Measurements from ENCODE around the gene FCF1. TPM values are rescaled to one million over a fixed set of nuclear protein-coding genes. Genes with fewer than 3 reads are reported as not detected.

Gene FCF1, protein sequence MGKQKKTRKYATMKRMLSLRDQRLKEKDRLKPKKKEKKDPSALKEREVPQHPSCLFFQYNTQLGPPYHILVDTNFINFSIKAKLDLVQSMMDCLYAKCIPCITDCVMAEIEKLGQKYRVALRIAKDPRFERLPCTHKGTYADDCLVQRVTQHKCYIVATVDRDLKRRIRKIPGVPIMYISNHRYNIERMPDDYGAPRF
- 53.7 and 58.0 TPM in 2 replicates for total RNA-seq

- intact Hi-C loops (cut with micrococcal nuclease), result loop anchor here (1.0 to 5.0 kb wide), 11 partner anchors 51 to 948 kb away; partner anchors contain the start of genes ACYP1, BBOF1, DLST and EIF2B2
Observed at GRCh38 chr14:74712499-74713394, at the start of gene FCF1, which contains the start of gene AREL1. Gene FCF1, plus strand, starts transcription at chr14:74713144. Its CDS starts 54 bp downstream, at chr14:74713198. Gene AREL1, minus strand, starts transcription at chr14:74713080. Its CDS starts 27,465 bp downstream, at chr14:74685615.

- intact Hi-C loops (cut with micrococcal nuclease), result no loop called here
Observed at GRCh38 chr14:74663884-74664283, 49.1 kb upstream of the FCF1 start.

GRCh38 chr14:74664717-74665116 is 48.2 kb upstream of the FCF1 start:
- intact Hi-C loops (cut with micrococcal nuclease), result loop anchor here (5.0 kb wide), 1 partner anchor 52 kb away; the partner anchor contains the start of gene LTBP2

DNA sequence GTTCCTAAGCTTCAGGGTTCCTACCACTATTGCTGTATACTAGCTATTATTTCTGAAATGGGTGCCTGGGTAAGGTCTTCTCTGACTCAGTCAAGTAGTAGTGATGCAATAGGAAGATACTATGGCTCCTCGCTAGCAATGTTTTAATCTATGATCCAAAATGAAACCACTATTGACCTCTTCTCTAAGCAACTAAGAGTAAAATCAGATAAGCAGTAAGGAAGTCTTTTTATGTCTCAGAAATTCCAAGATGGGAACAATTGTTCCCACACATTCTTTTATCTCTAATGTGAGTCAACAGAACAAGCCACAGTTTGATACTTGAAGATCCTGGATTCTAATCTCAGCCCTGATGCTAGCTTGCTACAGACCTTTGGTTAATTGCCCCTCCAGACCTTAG is 45.2 kb upstream of the FCF1 start:
- intact Hi-C loops (cut with micrococcal nuclease), result loop anchor here (5.0 kb wide), 1 partner anchor 55 kb away; the partner anchor contains the start of gene LTBP2

- intact Hi-C loops (cut with micrococcal nuclease), result loop anchor here (5.0 kb wide), 1 partner anchor 57 kb away; the partner anchor contains the start of gene LTBP2
Observed at GRCh38 chr14:74669256-74669655, 43.7 kb upstream of the FCF1 start.

- intact Hi-C loops (cut with micrococcal nuclease), result loop anchor here (5.0 kb wide), 1 partner anchor 58 kb away; the partner anchor contains the start of gene LTBP2
Observed at GRCh38 chr14:74669846-74670245, 43.1 kb upstream of the FCF1 start.

GRCh38 chr14:74670726-74671411 is 42.1 kb upstream of the FCF1 start:
- intact Hi-C loops (cut with micrococcal nuclease), result no loop called here

GRCh38 chr14:74671789-74672188 is 41.2 kb upstream of the FCF1 start:
- intact Hi-C loops (cut with micrococcal nuclease), result no loop called here

DNA sequence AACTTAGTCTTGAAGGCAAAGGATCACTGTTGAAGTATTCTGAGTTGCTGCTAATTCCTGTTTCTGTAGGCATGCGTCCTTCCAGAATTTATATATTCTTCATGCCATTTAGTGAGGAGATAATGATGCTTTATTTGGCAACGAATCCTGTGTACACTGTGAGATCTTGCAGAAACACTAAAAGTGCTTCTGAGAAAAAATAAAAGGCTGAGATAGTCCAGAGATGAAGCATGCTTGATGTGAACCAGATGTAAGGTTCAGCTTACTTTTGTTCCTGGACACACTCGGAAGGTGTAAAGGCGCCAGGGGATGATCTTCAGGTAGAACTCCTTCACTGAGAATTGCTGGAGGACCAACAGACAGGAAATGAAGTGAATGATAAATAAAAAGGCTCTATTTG is 39.2 kb upstream of the FCF1 start:
- intact Hi-C loops (cut with micrococcal nuclease), result no loop called here

DNA sequence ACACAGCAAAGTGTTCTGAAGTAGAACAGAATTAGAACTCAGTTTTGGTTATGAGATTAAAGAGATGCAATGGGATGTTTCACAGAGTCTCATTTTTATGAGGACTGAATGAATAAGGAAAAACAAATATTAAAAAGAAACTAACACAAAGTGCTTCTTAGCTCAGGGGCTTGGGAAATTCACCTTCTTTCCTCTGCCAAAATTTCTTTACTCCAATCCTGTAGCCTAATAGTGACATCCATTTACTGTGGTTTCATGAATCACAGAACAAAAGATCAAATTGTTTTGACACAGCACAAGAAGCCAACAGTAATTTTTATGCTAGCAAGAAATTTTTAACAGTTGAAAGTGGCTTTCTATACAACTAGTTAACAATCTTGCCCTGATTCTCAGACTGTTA is 37.7 kb upstream of the FCF1 start:
- intact Hi-C loops (cut with micrococcal nuclease), result no loop called here

DNA sequence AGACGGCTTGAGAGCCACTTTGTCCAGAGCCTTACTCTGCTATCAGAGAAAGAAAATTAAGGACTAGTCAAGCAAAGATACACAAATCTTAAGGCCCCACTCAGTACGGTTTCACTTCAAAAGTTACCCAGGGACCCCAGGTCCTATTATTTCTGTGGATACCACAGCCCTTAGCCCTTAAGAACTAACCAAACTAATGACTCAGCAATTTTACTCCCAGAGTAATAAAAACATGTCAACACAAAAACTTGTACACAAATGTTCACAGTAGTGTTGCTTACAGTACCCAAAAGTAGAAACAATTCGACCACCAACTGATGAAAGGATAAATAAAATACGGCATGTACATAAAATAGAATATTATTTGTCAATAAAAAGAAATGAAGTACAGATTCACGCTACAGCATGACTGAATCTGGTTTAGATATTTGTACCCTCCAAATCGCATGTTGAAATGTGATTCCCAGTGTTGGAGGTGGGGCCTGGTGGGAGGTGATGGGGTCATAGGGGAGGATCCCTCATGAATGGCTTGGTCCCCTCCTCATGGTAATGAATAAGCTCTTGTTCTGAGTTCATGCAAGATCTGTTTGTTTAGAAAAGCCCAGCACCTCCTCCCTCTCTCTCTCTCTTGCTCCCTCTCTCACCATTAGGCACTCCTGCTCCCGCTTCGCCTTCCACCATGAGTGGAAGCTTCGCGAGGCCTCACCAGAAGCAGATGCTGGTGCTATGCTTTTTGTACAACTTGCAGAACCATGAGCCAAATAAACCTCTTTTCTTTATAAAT is 30.6 kb upstream of the FCF1 start:
- intact Hi-C loops (cut with micrococcal nuclease), result no loop called here

DNA sequence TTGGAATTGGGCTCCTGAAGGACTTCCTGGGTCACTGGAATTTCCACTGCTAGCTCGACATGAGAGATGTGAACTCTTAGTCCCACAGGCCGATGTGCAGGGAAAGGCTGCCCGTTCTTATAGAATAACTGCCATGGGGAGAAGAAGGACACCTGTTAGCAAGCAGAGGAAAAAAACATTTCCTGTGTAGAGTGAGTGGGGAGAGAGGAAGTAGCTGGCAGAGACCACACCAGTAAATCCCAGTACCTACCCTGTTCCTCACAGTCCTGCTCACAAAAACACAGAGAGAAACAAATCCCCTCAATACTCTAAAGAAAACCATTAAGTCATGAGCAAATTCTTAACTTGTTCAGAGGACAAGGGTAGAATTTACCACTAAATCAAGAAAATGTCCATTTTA is 29.5 kb upstream of the FCF1 start:
- intact Hi-C loops (cut with micrococcal nuclease), result no loop called here

DNA sequence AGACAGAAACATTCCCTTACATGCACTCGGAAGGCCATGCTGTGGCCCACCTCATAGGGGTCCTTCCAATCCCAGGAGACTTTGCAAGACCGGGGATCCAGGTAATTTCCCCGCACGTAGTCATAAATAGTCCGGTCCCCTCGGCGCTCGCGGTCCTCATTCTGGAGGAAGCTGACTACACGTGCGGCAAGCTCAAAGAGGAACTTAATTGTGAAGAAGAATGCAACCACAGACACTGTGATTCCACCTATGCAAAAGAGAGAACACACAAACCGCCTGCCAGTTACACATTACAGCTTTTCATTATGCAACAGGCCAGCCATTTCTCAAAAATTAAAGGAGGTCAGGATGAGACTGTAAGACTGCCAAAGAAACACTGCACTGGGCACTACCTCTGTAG is 28.5 kb upstream of the FCF1 start:
- intact Hi-C loops (cut with micrococcal nuclease), result no loop called here

- intact Hi-C loops (cut with micrococcal nuclease), result no loop called here
Observed at GRCh38 chr14:74685056-74685455, 27.9 kb upstream of the FCF1 start.

GRCh38 chr14:74685921-74686678 is 26.8 kb upstream of the FCF1 start:
- intact Hi-C loops (cut with micrococcal nuclease), result no loop called here

GRCh38 chr14:74691456-74691855 is 21.5 kb upstream of the FCF1 start:
- intact Hi-C loops (cut with micrococcal nuclease), result no loop called here

- intact Hi-C loops (cut with micrococcal nuclease), result no loop called here
Observed at GRCh38 chr14:74693191-74693590, 19.8 kb upstream of the FCF1 start.

- intact Hi-C loops (cut with micrococcal nuclease), result no loop called here
Observed at GRCh38 chr14:74695406-74695805, 17.5 kb upstream of the FCF1 start.

DNA sequence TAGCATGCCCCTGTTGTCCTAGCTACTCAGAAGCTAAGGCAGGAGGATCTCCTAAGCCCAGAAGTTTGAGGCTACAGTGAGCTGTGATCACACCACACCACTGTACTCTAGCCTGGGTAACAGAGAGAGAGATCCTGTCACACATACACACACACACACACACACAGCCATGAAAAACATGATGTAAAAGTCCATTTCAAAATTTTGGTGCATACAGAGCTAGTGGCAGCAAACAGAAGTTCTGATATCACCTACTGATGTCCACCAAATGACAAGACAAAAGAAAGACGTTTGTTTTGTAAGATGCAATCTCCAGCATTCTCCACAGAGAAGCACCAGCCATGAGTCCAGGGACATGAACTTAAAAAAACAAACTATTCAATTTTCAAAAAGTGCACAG is 15.9 kb upstream of the FCF1 start:
- intact Hi-C loops (cut with micrococcal nuclease), result no loop called here

DNA sequence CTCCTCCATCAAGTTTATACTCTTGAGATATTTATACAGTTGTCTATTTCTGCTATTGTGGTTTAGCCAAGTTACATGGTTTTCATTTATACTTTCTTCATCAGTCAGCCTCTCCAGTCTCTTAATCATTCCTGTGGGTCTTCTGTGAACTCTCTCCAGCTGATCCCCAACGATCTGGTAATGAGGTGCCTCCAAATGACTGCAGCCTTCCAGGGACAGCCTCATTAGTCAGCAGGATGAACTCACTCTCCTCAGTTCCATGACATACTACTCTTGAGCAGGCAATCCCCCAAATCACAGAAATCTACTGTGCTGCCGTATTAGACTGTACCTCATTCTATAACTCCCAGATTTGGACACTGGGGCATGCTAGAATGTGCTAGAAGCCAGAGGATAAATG is 15.4 kb upstream of the FCF1 start:
- intact Hi-C loops (cut with micrococcal nuclease), result no loop called here

All from T-helper 1 cell treated with Interleukin-12 subunit alpha and Interleukin-12 subunit beta and Interleukin-4 antibody, amounts not matched to agents 30 ng/mL and 1 ng/mL, for 36 hours (primary cell).